GM19468 (cell line): ENCODE data around the gene IFT172.

Experiments
- ATAC-seq: cut with Tn5 transposase; IDR thresholded peaks from one replicate; pipeline ENCODE4 v1.9.1; 2021; ENCODE audit warnings: mild to moderate bottlenecking, moderate library complexity, moderate number of reproducible peaks; ENCODE audit not compliant: unreplicated experiment; ENCODE audit errors: extremely low read depth

IFT172 gene

DNA sequence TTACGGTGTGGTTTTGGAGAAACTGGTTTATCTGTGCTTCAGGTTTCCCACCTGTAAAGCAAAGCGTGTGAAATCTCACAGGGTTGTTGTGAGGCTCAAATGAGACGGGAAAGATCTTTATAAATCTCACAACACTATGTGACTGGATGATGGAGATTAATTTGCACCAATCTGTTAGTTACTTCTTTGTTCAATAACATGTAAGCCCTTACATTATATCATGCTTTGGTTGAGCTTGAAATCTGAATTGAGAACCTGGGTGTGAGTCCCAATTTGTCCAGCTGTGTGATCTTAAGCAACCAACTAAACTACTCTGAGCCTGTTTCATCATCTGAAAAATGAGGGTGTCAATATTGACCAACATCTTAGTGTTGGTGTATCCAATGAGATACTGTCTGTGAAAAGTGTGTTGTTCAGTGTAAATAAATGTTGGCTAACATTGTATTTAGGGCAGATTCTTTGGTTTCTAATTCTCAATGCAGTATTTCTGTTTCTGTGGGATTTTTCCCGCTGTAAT is 6.4 kb upstream of the IFT172 start:
- ATAC-seq = no peak

GRCh38 chr2:27494944-27495554 is 5.5 kb upstream of the IFT172 start, which contains the start of gene FNDC4:
TSS of gene FNDC4 (minus strand) at chr2:27495200. CDS start at chr2:27494679, 521 bp downstream.
- ATAC-seq = no peak

DNA sequence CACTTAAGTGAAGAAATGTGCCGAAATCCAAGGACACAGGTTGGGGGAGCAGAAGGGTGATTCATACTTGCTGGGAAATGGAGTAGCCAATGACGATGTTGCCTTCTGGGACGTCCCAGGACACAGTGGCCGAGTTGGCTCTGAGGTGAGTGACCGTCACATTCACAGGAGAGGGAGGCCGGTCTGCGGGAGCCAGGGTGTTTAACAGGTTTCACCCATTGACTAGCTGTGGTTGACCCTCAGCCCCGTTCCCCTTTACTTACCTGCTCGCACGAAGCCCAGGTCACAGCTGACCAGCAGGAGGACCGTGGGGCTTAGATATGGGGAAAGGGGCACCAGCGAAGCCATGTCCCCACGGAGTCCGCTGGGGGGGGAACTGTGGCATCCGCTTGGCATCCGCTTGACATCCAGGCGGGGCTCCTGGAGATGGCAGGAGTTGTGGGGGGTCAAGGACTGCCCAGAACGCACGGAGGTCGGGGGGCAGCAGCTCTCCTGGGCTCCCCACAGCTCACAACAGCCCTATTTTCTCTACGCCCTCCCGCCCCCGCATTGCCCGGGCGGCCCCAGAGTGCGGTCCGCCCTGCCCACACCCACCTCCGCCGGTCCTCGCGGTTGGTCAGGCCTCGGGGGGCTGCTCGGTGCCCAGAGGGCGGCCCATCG is 4.9 kb upstream of the IFT172 start:
- ATAC-seq = no peak

DNA sequence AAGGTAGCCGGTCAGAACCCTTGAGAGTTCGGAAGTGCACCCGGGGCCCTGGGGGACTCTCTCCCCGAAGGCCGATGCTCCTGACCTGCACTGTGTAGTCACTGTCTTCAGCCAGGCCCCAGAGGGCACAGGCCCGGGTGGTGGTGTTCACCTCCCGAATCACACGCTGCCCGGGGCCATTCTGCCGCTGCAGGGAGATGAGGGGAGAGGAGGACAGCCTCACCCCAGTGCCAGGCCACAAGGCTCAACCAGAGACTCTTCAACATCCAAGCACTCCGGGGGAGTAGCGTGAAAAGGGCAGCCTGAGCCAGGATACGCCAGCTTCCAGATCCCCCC is 4.4 kb upstream of the IFT172 start:
- ATAC-seq = no peak

GRCh38 chr2:27492557-27492956 is 3.0 kb upstream of the IFT172 start:
- no peak for ATAC-seq

DNA sequence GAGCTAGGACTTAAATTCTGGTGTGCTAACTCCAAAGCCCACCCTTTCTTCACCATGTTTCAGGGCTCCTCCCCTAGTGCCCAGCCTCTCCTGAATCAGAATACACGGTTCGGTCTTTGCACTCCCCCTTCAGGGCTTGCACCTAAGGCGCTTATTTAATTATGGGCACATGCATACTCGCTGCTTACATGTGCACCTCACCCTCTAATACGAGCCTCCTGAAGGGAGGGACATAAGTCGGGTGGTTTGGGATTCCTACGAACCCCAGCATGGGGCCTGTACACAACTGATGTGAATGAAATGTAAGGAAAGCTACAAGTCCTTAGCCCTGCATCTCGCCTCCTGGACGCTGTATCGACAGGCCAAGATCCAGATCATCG is 435 bp downstream of the IFT172 start:
- no peak for ATAC-seq

GRCh38 chr2:27485496-27485895 is 4.0 kb downstream of the IFT172 start:
- no peak for ATAC-seq

GRCh38 chr2:27471961-27472360 is 17.6 kb downstream of the IFT172 start:
- ATAC-seq = no peak

- no peak for ATAC-seq
Measured at GRCh38 chr2:27464443-27464842, 25.1 kb downstream of the IFT172 start.

DNA sequence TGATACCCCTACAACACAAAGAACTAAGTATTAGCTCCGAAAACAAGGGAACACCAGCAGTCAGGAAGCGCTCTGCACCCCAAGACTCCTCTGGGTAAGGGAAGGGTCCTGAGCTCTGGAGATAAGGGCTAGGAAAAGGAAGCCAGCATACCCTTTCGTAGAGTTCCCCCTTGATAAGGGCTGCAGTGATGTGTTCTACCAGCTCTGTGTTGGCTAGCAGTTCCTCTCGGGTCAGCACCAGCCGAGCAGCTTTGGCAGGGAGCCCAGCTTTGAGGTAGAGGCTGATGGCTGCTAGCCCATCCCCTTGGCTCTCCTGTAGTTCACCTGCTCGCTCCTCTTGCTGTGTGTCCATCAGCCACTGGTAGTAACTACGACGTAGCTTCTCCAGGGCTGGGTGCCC is 28.4 kb downstream of the IFT172 start:
- ATAC-seq = no peak

DNA sequence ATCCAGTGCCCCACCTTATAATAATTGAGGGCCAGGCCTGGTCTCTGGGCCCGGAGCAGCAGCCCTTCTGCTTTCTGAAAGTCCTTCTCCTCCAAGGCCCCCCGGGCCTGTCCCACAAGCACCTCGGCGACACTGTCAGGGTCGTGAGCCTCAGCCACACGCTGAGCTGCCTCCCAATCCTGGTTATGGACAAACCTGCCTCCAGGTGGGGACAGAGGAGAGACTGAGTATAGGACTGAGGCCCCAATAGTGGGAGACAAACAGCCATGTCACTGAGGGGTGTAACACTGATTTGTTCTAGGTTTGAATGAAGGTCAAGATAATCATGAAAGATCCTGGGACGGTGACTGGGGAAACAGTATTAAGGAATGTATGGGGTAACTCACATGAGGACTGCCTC is 35.6 kb downstream of the IFT172 start:
- ATAC-seq = no peak

- ATAC-seq = no peak
Measured at GRCh38 chr2:27451095-27451494, 38.4 kb downstream of the IFT172 start.

- no peak for ATAC-seq
Measured at GRCh38 chr2:27448381-27448780, 41.2 kb downstream of the IFT172 start.

- ATAC-seq = no peak
Measured at GRCh38 chr2:27446057-27446456, 43.5 kb downstream of the IFT172 start.

GRCh38 chr2:27445615-27446014 is 43.9 kb downstream of the IFT172 start:
- ATAC-seq = no peak

GRCh38 chr2:27445155-27445554 is 44.4 kb downstream of the IFT172 start:
- no peak for ATAC-seq

DNA sequence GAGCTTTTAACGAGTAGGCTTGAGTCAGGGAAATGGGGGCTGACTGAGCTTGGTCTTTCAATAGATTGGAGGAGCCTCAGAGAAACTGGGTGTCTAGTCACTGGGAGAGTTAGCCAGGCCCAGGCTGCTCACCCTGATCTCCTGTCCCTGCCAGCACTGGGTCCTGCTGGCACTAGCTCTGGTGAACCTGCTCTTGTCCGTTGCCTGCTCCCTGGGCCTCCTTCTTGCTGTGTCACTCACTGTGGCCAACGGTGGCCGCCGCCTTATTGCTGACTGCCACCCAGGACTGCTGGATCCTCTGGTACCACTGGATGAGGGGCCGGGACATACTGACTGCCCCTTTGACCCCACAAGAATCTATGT is 46.6 kb downstream of the IFT172 start:
- no peak for ATAC-seq

DNA sequence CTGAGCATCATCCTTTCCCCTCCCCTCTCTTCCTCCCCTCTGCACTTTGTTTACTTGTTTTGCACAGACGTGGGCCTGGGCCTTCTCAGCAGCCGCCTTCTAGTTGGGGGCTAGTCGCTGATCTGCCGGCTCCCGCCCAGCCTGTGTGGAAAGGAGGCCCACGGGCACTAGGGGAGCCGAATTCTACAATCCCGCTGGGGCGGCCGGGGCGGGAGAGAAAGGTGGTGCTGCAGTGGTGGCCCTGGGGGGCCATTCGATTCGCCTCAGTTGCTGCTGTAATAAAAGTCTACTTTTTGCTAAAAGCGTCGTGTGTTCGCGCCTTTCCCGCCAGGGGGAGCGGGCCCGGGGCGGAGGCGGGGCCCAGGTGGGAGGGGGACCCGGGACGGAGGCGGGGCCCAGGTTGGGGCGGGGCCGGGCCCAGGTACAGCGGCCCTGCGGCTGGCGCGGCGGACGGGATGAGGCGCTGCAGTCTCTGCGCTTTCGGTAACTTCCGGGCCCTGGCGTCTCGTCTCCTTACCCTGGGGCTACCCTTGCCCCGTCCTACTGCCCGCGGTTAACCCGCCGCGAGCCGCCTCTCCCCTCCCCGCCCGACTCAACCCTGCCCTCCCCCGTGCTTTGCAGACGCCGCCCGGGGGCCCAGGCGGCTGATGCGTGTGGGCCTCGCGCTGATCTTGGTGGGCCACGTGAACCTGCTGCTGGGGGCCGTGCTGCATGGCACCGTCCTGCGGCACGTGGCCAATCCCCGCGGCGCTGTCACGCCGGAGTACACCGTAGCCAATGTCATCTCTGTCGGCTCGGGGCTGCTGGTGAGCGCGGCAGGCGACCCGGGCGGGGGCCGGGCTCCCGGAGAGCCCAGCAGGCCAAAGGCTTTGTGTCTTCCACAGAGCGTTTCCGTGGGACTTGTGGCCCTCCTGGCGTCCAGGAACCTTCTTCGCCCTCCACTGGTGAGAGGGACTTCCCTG is 47.3 kb downstream of the IFT172 start, which contains the start of gene KRTCAP3:
Gene KRTCAP3, plus strand, starts transcription at position 424 of the 962 bp plus-strand sequence. Its CDS starts 32 bp downstream, at position 456.
- no peak for ATAC-seq

DNA sequence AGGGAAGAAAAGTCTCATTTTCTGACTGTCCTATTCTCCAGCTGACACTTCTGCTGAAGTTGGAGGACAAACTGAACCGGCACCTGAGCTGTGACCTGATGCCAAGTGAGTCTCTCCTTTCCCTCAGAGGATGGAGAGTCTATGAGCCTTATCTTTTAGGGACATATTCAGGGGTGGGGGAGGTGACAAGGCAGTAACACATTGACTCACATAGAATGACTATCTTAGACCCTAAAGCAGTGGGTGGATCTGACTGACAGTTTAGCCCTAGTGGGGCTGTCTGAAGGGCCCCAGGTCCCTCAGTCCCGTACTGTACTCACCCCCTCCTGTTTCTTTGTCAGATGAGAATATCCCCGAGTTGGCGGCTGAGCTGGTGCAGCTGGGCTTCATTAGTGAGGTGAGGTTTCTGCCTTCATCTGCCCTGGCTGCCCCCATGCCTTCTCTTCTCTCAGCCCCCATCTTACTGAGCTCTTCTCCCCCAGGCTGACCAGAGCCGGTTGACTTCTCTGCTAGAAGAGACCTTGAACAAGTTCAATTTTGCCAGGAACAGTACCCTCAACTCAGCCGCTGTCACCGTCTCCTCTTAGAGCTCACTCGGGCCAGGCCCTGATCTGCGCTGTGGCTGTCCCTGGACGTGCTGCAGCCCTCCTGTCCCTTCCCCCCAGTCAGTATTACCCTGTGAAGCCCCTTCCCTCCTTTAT is 48.2 kb downstream of the IFT172 start:
- no peak for ATAC-seq

DNA sequence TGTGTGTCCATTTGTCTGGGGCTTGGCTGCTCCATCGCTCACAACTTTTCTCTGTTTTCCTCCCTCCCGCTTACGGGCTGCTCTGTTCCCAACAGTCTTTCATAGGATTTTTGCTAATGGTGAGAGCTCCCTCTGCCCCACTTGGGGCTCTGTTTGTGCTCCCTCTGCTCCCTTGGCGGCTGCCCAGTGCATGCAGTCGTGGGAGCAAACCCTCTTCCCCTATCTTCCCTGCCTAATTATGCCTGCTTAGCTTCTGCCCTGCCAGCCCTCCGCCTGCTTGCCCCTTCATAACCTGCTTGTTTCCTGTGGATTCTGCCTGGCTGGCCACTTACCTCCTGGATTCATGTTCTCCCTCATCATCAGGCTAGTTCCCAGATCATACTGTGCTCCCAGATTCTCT is 53.9 kb downstream of the IFT172 start:
- ATAC-seq = no peak
